Measurements from ENCODE around the gene UTP4. TPM values are rescaled to one million over a fixed set of nuclear protein-coding genes. Genes with fewer than 3 reads are reported as not detected.

Gene UTP4
- total RNA-seq, 3 donors from 2014 or later: 24.6 to 34.1 (median 33.9) TPM

- Histone ChIP-seq H3K4me1 (no peaks in the 10 kb centered on the region), H3K9me3 (no peaks in the 10 kb centered on the region), H3K27ac (peak overlapping the region in 1 of 2 donors; percentile 14), H3K36me3 (no peaks in the 10 kb centered on the region), H3K4me3 (no peak overlapping the region), H3K27me3 (no peaks in the 10 kb centered on the region)
- DNase-seq (ENCODE audit: low spot score in 2 of 2): no peak
- TF ChIP-seq POLR2A (IDR thresholded peaks at IDR 0.05) (no peak), POLR2AphosphoS5 (IDR thresholded peaks at IDR 0.05) (no peak)
- TF ChIP-seq, protein P1, sequence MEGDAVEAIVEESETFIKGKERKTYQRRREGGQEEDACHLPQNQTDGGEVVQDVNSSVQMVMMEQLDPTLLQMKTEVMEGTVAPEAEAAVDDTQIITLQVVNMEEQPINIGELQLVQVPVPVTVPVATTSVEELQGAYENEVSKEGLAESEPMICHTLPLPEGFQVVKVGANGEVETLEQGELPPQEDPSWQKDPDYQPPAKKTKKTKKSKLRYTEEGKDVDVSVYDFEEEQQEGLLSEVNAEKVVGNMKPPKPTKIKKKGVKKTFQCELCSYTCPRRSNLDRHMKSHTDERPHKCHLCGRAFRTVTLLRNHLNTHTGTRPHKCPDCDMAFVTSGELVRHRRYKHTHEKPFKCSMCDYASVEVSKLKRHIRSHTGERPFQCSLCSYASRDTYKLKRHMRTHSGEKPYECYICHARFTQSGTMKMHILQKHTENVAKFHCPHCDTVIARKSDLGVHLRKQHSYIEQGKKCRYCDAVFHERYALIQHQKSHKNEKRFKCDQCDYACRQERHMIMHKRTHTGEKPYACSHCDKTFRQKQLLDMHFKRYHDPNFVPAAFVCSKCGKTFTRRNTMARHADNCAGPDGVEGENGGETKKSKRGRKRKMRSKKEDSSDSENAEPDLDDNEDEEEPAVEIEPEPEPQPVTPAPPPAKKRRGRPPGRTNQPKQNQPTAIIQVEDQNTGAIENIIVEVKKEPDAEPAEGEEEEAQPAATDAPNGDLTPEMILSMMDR (IDR thresholded peaks at IDR 0.05): no peak
- intact Hi-C loops (cut with DNase I; ENCODE audit: low total_unique reads): no loop called here
These were observed 36.6 kb downstream of the UTP4 start for GRCh38 chr16:69169051-69169450.

DNA sequence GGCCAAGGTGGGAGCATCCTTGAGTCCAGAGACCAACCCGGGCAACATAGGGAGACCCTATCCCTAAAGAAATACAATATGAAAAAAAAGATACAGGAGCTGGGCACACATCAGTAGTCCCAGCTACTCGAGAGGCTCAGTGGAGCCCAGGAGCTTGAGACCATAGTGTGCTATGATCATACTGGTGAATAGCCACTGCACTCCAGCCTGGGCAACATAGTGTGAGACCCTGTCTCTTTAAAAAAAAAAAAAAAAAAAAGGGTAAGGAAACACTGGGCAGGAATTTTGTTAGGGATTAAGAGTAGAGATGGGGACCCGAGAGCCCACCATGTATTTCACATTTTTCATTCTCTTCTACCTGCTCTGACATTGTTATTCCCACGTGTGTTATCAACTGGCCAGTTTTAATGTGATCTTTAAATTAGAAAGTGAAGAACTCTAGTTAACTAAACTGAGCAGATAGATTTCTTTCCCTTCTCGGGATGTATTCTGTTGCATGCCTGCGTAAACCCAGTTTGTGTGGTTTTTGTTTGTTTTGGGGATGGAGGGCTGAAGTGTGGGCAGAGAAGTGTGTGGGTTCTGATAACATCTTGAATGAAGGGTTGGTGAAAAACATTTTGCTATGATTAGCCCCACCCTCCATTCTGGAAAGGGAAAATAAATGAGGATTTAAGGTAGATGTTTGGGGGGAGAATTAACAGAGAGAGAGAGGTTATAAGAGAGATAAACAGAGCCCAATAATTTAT lies 37.3 kb downstream of the UTP4 start:
- peak overlapping the region in 1 of 2 donors; percentile 87 for H3K27ac ChIP-seq

DNA sequence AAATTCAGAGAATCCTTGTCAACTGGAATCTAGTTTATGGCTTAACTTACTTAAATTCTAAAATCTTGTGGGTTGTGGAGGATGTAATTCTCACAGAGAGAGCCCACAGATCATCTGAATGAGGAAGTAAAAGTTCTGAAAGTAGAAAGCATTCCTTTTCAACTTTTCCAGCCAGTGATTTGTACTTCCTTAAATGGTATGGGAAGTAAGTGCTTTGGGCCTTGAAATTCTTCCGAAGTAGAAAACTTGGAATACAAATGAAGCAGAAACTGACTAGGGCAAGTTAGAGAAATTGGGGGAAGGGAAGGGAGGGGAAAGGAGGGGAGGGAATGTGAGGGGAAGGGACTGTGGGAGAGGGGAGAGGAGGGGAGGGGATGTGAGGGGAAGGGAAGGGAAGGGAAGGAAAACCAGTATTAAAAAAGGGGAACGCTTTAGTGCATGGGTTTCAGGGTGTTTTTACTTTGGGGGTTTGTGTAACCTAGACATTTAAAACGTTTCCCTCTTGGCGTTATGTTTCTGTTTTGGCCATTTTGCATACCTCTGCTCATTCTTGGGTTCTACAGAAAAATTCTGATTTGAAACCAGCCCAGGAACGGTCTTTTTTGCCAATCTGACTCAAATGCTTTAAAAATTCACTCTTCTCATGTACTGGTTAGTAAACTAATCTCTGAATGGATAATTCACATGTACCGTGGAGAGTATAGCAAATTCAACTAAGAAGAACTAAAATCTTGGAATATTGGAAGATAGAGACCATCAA lies 39.1 kb downstream of the UTP4 start:
- Histone ChIP-seq H3K4me1 (no peaks in the 10 kb centered on the region), H3K27ac (peak overlapping the region; percentile 87 to 89), H3K9me3 (no peaks in the 10 kb centered on the region), H3K36me3 (no peaks in the 10 kb centered on the region), H3K4me3 (peak overlapping the region in 1 of 3 donors; percentile 20), H3K27me3 (no peaks in the 10 kb centered on the region)
- intact Hi-C loops (cut with DNase I; ENCODE audit: low total_unique reads): no loop called here
- no peak for DNase-seq (ENCODE audit: low spot score in 2 of 2)
- TF ChIP-seq POLR2AphosphoS5 (IDR thresholded peaks at IDR 0.05): no peak

More for the DNA sequence above, 37.3 kb downstream of the UTP4 start:
- Histone ChIP-seq H3K36me3 (no peaks in the 10 kb centered on the region), H3K4me3 (no peak overlapping the region), H3K27me3 (no peaks in the 10 kb centered on the region), H3K4me1 (no peaks in the 10 kb centered on the region), H3K9me3 (no peaks in the 10 kb centered on the region)
- no peak for DNase-seq (ENCODE audit: low spot score in 2 of 2)
- TF ChIP-seq POLR2AphosphoS5 (IDR thresholded peaks at IDR 0.05): no peak
- intact Hi-C loops (cut with DNase I; ENCODE audit: low total_unique reads): no loop called here

GRCh38 chr16:69176033-69176800 lies 43.8 kb downstream of the UTP4 start:
- peak overlapping the region in 1 of 2 donors; percentile 11 for H3K27ac ChIP-seq
- intact Hi-C loops (cut with DNase I; ENCODE audit: low total_unique reads): no loop called here

GRCh38 chr16:69179328-69180010 lies 47.0 kb downstream of the UTP4 start:
- no peaks in the 10 kb centered on the region for H3K27me3 ChIP-seq
- no peaks in the 10 kb centered on the region for H3K9me3 ChIP-seq
- no peak overlapping the region for H3K4me3 ChIP-seq
- TF ChIP-seq, protein P1 (IDR thresholded peaks at IDR 0.05): no peak
- TF ChIP-seq POLR2AphosphoS5 (IDR thresholded peaks at IDR 0.05) (peak; percentile 61 to 93 (median 77)), POLR2A (IDR thresholded peaks at IDR 0.05) (no peak)
- no peaks in the 10 kb centered on the region for H3K36me3 ChIP-seq
- intact Hi-C loops (cut with DNase I; ENCODE audit: low total_unique reads): no loop called here
- DNase-seq (ENCODE audit: low spot score in 2 of 2): peak; percentile 72 to 89
- H3K4me1 ChIP-seq: peaks cover 0 to 10% of the 10 kb centered on the region in 2 donors
- H3K27ac ChIP-seq: peak overlapping the region in 1 of 2 donors; percentile 78

More at GRCh38 chr16:69176033-69176800, 43.8 kb downstream of the UTP4 start:
- no peak overlapping the region for H3K4me3 ChIP-seq
- H3K9me3 ChIP-seq: no peaks in the 10 kb centered on the region
- no peak for DNase-seq (ENCODE audit: low spot score in 2 of 2)
- H3K36me3 ChIP-seq: no peaks in the 10 kb centered on the region
- peaks cover 0 to 10% of the 10 kb centered on the region in 2 donors for H3K4me1 ChIP-seq
- no peak for TF ChIP-seq POLR2A (IDR thresholded peaks at IDR 0.05)
- no peaks in the 10 kb centered on the region for H3K27me3 ChIP-seq

DNA sequence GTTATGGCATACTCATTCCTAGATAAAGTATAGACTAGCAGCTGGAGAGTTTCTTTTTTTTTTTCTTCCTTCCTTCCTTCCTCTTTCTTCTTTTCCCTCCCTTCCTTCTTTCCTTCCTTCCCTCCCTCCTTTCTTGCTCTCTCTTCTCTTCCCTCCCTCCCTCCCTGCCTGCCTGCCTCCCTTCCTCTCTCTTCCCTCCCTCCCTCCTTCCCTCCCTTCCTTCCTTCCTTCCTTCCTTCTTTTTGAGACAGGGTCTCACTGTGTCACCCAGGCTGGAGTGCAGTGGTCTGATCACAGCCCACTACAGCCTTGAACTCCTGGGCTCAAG lies 47.5 kb downstream of the UTP4 start:
- intact Hi-C loops (cut with DNase I; ENCODE audit: low total_unique reads): no loop called here
- no peak for DNase-seq (ENCODE audit: low spot score in 2 of 2)
- Histone ChIP-seq H3K27ac (peak overlapping the region; percentile 56 to 78), H3K4me3 (no peak overlapping the region), H3K9me3 (no peaks in the 10 kb centered on the region), H3K27me3 (no peaks in the 10 kb centered on the region), H3K36me3 (no peaks in the 10 kb centered on the region), H3K4me1 (peaks cover 0 to 10% of the 10 kb centered on the region in 2 donors)
- TF ChIP-seq POLR2A (IDR thresholded peaks at IDR 0.05): no peak
- TF ChIP-seq, protein P1 (IDR thresholded peaks at IDR 0.05): no peak
- TF ChIP-seq POLR2AphosphoS5 (IDR thresholded peaks at IDR 0.05): no peak

Data from breast epithelium (tissue), 4 donors.